Stimulated activated CD8-positive, alpha-beta memory T cell treated with anti-CD3 and anti-CD28 coated beads, Interleukin-15, amount 100 ng/mL, for 1 hour (primary cell): ENCODE results near the gene C7orf33.
"Not testable (repeated sequence)": the region's sequence is repeated elsewhere in the genome, so short reads cannot be mapped to it uniquely, and the experiment has no call there.

Experiments
- DNase-seq: peaks from one replicate; pipeline ENCODE4 v3.0.0-alpha.2; 2020; ENCODE audit warnings: low read depth

The C7orf33 gene

DNA sequence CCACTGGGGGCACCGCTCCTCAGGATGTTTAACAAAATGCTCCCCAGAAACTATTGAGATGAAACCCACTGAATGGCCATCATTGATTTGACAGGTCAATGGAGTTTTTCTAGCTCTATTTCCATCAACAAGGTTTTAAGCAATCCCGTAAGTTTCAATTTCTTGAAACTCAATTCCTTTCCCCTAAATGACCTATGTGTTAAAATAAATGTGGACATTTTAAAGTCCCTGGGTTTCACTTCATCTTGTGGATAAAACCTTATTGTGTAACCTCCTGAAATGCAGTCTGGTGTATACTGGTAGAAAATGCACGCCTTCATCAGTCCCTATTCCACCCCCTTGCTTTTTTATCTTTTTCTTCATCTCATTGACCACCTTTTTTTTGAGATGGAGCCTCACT lies 8.9 kb upstream of the C7orf33 start:
- no peak for DNase-seq

DNA sequence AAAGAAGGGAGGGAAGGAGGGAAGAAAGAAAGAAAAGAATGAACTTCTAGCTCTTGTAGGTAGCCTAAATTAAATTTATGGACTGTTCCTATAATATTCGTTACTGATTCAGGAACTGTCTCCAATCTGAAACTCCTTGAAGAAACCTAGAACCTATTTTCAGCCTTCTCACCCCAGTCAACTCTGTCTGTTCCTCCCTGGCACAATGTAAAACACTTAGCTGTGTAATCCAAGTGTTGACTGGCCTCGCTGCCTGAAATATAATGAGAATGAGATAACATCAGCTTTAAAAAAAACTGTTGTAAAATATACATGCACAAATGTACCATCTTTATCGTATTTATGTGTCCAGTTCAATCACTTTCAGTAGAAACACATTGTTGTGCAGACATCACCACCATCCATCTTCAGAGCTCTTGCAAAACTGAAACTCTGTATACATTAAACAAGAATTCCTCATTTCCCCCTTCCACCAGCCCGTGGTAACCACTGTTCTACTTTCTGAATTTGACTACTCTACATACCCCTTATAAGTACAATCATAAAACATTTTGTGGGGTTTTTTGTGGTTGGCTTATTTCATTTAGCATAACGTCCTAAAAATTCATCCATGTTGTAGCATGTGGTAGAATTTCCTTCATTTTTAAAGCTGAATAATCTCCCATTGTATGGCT lies 6.3 kb upstream of the C7orf33 start:
- no peak for DNase-seq

DNA sequence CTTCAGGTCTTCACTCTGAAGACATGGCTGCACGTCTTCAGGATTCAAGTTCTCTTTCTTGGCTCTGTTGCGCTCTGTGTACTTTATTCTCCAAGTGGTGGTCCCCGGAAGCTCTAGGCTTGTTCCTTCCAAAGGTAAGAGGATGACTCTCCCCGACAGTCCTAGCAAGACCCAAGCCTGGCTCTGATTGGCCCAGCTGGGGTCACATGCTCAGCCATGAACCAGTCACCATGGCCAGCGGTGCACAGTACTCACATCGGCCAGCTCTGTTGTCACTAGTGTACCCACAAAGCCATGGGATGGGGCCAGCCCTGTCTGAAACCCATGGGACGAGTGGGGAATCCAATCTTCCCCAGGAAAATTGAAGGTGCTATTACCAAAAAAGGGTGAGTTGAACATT lies 5.2 kb upstream of the C7orf33 start:
- no peak for DNase-seq

DNA sequence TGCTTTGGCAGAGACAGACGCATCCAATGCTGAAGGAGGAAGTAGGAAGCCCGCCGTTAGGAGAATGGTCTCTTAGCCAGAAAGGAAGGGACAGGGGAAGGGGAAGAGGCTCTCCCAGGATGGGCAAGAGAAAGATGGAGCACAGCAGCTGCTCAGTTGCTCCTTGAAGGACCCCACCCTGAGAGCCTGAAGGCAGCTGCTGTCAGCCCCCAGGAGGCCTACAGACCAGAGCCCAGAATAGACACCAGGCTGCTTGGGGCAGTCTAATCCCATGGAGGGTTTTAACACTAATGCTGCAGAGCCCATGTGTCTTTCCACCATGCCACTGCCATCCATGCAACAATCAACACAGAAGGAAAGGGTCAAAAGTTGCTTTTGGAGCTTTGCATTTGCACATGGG lies 3.5 kb upstream of the C7orf33 start:
- DNase-seq: no peak

DNA sequence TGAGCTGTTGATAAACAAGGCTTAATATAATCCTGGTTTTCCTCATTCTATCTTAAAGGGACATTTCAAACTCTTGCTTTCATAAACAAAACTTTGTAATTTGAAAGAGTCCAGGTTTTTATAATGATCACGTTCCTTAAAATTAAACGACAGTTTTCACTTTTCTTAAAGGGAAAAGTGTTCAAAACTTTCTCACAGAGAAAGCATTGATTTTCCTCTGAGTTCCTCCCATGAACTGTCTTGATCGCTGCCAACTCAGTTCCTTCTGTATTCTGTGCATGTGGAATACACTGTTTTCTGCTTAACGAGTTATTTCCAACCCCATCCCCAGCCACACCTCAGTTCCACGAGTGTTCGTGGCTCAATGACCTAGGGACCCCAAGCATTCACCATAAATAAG lies 2.4 kb upstream of the C7orf33 start:
- no peak for DNase-seq

DNA sequence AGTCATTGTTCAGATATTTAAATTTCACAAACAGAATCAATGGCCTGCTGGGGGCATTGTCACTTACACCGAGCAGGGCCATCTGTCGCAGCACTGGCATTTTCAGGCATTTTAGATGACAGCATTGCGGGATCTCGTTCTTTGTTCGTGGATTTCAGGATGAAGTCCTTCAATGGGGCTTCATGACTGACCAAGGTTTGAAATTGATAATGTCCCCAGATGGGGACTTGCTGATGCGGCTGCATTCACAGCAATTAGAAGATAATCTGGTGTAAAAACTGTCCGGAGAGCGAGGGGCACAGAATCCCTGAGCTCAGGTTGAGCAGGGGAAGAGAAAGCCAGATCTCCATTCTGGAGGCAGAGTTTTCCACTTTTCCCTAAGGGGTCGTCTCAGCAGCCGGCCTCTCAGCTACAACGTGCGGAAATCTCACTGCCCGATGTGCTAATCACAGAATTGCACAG lies 1.9 kb upstream of the C7orf33 start:
- no peak for DNase-seq

DNA sequence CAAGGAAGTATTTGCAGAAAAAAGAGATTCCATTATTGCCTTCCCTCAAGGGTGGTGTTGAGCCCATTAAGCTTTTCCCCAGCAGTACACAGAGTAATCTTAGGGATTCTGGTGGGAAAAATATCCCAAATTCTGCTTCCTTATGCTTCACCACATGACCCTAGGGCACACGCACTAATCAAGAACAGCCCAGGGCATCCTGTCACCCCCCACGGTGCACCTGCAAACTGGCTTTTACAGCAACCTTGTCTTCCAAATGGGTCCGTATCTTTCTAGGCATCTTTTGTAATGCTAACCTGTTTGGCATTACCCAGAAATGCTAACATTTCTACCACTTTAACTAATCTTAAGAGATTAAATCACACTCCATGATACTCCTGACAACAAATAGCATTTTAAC lies 926 bp upstream of the C7orf33 start:
- DNase-seq: no peak

DNA sequence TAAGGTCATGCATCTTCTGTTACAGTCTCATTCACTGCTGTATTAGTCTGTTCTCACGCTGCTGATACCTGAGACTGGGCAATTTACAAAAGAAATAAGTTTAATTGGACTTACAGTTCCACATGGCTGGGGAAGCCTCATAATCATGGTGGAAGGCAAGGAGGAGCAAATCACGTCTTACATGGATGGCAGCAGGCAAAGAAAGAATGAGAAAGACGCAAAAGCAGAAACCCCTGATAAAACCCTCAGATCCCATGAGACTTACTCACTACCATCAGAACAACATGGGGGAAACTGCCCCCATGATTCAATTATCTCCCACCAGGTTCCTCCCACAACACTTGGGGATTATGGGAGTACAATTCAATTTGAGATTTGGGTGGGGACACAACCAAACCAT lies 5.8 kb downstream of the C7orf33 start:
- DNase-seq: not testable (repeated sequence)

DNA sequence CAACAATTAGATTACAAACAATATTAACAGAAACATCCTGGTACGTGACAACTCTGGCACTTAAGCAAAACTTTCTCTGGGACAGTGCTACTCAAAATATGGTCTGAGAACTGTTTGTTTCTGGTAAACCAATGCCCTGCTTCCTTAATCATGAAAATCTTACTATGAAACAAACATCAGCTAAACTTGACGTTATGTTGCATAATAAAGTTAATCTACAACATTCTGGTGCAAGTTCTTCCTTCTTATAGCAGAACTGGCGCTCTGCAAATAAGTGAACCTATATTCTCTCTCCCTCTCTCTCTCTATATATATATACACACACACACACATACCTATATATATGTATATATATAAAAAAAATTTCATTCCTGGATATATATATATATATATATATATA lies 7.8 kb downstream of the C7orf33 start:
- DNase-seq: no peak

DNA sequence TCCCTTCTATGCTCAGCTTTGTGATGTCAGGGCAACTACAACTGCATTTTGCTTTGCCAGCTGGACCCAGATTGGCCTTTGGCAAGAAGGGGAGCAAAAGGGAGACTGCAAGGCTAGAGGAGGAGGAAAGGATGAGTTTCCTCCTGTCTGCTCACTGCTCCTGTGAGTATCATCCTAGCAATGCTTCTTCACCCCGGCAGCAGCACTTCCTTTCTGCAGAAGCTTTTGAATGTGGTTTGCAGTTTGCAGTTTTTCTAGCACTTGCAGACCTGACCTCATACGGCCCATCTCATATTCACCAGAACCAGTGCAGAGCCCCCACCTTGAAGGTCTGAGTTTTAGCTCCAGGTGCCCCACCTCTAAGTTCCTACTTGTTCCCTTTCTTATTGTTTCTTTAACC lies 14.8 kb downstream of the C7orf33 start:
- no peak for DNase-seq

DNA sequence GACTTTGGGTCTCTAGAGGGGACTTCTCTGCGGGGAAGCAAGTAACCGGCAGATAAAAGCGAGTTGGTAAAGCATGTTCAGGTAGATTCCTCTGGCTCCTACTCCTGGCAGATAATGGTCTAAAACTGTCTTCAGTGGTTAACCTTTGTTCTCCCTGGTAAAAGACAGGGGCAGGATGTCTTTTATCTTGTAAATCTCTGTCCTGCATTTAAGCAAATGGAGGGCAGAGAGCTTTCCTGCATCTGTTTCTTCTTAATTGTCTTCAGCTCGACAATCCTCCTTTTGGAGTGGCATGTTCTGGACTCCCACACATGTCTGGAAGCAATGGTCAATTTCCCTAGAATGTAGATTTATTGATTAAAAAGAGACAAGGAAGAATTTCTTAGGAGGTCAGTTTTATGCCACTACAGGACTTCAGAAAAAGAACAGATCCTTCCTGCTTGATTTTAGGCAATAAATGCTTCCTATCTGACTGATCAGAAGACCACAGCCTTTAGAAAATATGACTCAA lies 16.6 kb downstream of the C7orf33 start:
- no peak for DNase-seq

DNA sequence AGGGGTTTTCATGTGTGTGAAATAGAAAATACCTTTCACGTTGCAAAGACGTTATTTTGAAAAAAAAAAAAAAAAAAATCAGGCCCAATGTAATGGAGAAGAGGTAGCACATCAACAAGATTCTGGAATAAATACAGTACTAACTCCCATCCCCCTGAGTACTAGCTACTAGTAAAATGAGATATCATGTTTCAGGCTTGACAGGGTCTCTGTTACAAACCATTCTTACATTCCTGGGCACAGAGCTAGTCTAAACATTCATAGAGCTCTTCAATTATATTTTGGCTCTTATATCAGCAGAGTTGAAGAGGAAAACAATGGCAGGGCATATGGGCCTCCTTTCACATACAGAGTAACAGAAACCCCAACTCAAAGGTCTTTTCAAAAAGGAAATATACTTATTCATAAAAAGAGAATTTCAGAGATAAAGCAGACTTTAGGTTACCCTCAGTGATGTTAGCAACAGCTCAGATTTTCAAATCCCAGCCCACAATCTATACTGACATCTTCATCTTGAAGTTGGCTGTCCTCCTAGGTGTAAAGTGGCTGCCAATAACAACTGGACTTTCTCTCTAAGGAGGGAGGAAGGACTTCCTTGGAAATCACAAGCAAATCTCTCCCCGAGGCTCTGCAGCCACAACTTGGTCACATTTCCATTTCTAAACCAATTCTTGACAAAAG lies 18.6 kb downstream of the C7orf33 start:
- no peak for DNase-seq

DNA sequence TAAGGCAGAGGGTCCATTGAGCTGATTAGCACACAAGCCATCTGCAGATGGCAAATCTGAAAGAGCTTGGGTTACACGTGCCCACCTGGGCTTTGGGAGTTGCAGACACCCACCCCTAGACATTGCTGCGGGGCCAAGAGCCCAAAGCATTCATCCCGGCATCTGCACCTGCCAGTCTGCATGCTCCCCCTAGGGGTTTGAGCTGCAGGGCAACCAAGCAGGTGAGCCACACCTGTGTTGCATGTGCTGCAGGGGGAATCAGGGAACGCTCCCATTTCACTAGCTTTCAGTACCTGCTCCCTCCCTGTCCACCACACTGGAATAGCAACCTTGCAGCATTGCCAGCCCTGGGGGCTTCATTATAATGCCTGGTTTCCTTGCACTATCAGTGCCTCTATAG lies 21.1 kb downstream of the C7orf33 start:
- no peak for DNase-seq

DNA sequence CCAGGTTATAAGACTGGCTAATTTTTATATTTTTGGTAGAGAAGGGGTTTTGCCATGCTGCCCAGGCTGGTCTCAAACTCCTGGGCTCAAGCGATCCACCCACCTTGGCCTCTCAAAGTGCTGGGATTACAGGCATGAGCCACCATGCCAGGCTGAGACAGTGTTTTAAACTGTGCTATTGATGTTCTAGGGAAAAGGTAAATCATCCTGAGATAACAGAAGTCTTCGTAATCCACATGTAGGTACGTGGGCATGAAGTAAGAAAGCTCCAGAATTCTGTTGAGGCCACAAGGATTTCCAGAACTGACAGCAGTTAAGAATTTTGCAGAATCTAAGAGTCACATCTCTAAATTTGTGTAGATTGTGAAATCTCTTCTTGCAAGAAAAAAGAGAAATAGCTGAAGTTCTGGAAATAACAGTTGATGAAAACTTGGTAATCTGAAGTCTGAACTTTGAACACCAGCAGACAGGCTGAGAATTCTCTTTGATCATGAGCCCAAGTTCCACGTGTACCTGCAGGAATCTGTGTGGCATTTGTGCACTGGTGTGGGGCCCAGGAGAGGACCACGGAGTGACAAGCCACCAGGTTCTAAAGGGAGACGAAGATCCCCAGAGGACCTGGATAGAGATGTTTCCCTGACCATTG lies 24.6 kb downstream of the C7orf33 start:
- no peak for DNase-seq

DNA sequence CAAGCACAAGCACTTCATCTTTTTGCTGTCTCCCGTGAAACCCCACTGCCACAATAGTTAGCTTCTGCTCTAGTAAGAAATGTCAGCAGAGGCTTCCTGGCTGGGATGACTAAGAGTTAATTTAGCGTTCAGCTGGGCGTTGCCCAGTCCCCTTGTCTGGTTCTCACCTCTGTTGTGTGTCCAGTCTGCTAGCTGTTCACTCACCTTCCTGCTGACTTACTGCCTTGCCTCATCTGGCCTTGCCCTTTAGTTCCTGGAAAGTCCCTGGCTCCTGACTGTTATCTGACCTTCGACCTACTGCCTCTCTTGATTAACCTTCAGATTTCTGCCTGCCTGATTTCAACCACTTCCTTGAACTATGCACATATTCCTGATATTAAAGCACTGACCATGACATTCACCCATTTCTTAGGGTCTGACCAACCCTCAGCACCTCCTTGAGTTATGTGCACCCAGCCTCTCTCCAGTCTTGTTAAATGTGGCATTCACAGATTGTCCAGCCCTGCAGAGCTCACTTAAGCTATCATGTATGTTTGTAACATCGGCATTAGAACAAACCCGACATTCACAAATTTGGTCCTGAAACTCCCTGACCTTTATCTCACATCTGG lies 30.3 kb downstream of the C7orf33 start:
- DNase-seq: no peak

DNA sequence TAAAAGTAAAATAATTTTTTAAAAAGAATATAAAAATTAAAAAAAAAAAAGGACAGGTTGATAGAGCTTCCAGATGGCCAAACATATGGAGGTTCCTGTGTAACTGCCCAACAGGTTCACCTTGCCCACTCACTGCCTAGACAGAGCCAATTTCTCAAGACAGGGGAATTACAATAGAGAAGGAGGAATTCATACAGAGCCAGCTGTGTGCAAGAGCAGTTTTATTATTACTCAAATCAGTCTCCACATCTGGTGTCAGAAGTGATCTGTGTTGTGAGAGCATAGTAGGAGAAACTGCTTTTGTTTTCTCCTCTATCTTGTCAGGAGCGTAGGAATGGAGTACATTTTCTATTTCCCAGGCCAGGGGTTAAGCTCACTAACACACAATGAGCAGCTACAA lies 31.0 kb downstream of the C7orf33 start:
- DNase-seq: no peak

DNA sequence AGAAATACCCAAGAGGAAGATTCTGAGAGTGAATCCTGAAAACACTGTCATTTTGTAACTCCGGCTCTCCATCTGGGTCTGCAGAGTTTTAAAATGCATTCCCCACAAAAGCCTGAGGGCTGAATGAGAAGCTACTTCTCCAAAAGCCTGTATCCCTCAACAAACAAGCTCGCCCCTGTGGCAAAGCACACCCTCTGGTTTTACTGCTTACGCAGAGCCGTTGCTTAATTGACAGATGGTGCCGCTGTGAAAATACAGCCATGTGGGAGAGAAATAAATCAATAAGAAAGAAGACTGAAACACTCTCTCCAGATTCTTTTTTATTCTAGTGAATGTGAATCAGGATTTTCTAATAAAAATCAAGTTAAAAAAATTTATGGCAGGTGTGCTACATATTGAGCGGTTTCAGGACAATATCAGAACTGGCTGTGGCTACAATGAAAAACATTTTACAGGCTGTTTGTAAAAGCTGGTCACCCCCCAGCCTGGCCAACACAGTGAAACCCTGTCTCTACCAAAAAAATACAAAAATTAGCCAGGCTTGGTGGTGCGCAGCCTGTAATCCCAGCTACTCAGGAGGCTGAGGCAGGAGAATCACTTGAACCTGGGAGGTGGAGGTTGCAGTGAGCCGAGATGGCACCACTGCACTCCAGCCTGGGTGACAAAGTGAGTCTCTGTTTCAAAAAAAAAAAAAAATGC lies 32.5 kb downstream of the C7orf33 start:
- DNase-seq: no peak

DNA sequence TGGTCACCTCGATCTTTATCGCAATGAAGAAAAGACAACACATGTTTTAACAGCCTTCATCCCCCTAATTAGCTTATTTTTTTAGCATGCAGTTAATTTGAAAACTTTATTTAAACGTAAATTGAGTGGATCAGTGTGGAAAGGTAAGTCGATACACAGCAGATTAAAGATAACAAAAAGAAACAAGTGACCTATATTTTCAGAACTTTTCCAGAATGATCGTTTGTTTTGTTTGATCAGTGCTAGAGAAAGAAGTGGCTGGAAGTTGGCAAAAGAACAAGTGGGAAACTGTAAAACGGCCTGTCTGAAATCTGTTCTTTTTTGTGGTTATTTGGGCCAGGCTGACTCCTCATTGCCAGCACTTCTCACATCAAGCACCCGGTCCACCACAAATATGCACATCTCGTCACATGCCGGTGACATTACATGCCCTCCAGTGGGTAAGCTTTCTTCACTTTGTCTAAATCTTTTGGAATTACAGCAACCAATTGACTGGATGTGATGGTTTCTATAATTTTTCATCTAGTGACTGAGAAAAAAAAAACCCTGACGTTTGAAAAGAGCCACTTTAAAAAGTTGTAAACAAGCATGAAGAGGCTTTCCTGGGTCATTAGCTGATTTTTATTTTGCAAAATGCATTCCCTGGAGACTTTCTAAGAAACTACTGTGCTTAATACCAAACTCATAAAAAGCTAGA lies 33.2 kb downstream of the C7orf33 start:
- DNase-seq: no peak

DNA sequence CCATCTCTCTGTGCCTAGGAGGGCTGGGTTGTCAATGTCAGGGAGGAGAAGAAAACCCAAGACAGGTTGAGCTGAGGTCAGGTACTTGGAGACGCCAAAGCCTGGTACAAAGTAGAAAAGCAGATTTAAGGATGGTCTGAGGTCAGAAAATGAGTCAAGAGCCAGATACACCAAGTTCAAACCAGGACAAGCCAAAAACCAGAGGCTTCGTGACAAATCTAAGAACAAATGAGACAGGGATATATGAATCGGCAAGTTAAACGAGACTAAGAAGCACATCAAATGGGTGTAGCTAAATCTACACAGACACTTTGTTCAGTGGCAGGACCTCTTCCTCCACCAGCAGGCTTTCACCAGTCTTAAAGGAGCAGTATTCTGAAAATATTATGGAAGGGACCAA lies 34.2 kb downstream of the C7orf33 start:
- no peak for DNase-seq

DNA sequence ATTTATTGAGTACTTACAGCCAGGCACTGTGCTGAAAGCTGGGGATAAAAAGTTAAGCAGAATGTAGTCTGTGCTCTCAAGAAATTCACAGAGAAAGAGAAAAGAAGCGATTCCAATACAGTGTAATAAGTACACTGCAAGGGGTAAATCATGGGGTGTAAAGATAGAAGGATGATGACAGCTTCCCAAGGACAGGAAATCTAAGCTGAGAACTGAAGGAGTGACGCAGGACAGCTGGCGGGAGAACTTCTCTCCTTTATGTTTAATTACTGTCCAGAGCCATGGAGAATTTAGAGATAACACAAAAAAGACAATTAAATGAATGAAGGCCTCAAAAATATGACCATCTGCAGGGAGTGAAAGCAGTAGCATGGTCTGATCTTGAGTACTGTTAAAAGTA lies 34.8 kb downstream of the C7orf33 start:
- DNase-seq: no peak

DNA sequence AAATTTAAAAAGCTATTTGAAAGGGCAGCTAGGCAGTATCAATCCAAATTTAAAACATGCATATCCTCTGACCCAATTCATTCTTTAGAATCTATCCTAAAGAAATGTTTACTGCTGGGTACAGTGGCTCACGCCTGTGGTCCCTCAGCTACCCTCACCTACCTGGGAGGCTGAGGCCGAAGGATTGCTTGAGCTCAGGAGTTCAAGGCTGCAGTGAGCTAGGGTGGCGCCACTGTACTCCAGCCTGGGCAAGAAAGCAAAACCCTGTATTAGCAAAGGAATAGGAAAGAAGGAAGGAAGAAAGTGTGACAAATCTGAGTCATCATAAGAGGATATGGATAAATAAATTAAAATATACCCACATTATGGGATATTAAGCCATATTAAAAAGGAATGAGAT lies 36.3 kb downstream of the C7orf33 start:
- no peak for DNase-seq

DNA sequence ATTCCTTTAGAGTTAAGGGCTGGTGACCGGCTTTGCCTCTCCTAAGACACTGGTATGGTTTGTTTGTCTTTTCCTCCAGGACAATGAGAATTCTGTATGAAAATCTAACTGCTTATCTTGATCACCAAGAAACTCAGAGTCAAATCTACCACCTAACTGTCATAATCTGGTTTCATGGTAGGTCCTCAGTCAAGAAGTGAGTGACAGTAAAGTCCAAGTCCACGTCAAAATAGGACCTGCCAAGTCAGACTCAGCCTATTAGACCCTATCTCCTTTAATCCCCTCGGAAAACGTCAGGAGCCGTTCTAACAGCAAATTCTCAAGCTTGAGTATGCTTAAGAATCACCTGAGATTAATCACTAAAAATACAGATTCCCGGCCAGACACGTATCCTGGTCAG lies 37.4 kb downstream of the C7orf33 start:
- no peak for DNase-seq
